ENCODE measurements around the gene SLC38A8.

DNA sequence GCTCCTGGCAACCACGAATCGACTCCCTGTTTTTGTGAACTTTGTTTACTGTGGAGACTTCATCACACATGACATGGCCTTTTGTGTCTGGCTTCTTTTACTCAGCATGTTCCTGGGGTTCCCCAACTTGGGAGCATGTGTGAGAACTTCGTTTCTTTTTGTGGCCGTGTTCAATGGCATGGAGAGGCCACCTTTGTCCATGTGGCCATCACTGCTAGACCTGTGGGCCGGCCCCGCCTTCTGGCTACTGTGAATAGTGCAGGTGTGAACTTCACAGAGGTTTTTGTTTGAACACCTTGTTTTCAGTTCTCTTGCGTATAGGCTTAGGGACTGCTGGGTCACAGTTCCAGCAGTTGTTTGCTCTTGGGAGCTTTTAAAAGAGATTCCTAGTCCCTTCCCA, 5.7 kb upstream of the SLC38A8 start:
- TF ChIP-seq, protein P1, sequence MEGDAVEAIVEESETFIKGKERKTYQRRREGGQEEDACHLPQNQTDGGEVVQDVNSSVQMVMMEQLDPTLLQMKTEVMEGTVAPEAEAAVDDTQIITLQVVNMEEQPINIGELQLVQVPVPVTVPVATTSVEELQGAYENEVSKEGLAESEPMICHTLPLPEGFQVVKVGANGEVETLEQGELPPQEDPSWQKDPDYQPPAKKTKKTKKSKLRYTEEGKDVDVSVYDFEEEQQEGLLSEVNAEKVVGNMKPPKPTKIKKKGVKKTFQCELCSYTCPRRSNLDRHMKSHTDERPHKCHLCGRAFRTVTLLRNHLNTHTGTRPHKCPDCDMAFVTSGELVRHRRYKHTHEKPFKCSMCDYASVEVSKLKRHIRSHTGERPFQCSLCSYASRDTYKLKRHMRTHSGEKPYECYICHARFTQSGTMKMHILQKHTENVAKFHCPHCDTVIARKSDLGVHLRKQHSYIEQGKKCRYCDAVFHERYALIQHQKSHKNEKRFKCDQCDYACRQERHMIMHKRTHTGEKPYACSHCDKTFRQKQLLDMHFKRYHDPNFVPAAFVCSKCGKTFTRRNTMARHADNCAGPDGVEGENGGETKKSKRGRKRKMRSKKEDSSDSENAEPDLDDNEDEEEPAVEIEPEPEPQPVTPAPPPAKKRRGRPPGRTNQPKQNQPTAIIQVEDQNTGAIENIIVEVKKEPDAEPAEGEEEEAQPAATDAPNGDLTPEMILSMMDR (conservative IDR thresholded peaks at IDR 0.05; ENCODE audit: low read length): peak; percentile 18; the same call in 1 of the 2 replicates
- TF ChIP-seq EZH2phosphoT487 (IDR thresholded peaks at IDR 0.05; ENCODE audit: borderline replicate concordance): no peak
